Measurements from ENCODE around the gene SLC7A4.
A peak's percentile ranks its signal among the peaks of the same experiment; 100 is the strongest.

Gene SLC7A4

DNA sequence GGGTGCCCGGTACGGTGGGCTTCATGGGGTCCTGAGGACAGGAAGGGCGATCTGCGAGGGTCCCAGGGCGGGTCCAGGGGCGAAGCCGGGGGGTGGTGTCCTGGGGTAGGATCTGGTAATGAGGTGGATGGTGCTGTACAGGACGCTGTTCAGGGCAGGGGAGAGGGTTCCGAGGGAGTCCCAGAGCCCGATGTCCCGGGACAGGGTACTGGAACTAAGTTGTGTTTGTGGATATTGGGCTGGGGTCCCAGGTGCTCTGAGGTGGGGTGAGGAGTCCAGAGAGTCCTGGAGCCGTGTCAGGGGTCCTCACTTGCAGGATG, 49.8 kb downstream of the SLC7A4 start:
- DNase-seq = no peak

DNA sequence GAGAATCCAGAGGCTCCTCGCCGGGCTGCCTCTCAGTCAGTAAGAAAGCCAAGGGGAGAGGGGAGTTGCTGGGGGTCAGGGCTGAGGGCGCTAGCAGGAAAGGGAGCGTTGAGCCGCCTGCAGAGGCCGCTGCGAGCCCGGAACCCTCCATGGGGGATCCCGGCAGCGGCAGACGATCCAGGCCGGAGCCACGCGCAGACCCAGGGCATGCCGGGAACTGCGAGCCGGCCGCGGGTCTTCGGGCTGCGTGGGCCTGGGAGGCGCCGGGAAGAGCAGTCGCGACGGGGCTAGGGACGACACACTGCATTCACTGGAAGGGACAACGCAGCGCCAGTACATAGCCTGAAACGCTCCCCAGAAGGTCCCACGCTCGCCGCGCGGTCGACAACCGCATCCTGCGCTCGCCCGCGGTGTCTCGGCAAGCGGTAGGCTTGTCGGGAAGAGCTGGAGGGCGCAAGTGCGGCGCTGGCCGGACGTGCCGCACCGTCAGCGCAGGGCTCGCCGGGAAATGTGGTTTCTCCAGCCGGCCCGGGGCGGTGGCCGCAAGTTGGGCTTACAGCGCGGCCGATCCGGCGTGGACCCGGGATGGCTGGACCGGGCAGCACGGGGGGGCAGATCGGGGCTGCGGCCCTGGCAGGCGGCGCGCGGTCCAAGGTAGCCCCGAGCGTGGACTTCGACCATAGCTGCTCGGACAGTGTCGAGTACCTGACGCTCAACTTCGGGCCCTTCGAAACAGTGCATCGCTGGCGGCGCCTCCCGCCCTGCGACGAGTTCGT, 50.4 kb downstream of the SLC7A4 start, which contains the start of gene LZTR1:
LZTR1 (plus strand) TSS at position 511 of the 776 bp plus-strand sequence; CDS start at position 586, 75 bp downstream.
- peak; percentile 42 for DNase-seq

DNA sequence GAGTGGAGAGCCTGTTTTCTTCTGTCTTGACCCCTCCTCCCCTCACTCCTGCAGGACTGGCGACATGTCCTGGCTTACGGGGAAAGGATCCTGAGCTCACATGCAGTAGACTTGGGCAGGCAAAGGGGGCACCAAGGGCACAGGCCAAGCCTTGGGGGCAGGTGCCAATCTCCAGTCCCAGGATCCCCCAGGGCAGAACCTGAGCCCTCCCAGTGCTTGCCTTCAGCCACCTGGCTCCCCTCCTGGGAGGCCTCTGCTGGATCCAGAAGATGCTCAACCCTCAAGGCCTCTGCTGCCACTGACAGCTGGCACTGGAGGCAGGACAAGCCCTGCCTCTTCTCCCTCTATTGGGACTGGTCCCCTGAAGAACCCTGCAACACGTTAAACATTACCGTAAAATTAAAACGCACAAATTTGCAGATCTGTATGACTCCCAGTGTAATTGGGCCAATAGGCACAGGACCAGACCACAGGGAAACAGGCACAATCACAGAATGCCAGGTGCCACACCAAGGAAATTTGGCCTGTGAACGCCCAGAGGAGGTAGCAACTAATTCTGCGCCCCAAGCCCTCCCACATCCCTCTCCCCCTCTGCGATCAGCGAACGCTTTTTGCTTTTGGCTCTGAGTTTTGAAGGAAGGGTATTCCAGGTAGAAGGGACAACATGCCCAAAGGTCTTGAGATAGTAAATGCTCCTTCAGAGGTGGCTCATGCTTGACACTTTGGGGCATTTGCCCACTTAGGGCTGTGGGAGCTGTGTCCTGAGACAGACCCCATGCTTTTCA, 51.2 kb downstream of the SLC7A4 start:
- no peak for DNase-seq

GRCh38 chr22:20980523-20980922, 51.8 kb downstream of the SLC7A4 start:
- no peak for DNase-seq

GRCh38 chr22:20979940-20980453, 52.4 kb downstream of the SLC7A4 start:
- DNase-seq = no peak

DNA sequence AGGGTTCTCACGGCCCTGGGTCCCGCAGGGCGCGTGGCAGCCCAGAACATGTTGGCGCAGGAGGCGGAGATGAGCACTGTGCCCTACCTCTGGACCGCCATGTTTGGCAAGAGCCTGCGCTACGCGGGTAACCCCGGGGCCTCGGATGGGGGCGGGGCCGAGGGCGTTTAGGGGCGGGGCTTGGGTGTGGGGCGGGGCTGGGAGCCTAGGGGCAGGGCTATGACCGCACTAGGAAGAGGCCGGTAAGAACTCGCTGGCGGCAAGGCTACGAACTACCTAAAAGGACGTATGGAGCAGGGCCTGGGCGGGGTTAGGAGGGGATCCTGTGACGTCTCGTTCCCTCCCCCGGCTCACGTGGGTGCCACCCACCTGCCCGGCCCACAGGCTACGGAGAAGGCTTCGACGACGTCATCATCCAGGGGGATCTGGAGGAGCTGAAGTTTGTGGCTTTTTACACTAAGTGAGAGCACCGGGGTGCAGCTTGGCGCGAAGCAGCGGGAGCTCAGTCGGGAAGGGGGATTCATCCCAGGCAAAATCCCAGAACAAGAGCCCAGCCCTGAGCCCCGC, 53.0 kb downstream of the SLC7A4 start:
- no peak for DNase-seq

Data from NCI-H510A treated with DMSO at 0.1 percent for 48 hours (cell line).